Muscle of leg (tissue), 11 donors: ENCODE results near the gene MYO15A. TPM values are rescaled to one million over a fixed set of nuclear protein-coding genes. Genes with fewer than 3 reads are reported as not detected.
A peak's percentile ranks its signal among the peaks of the same experiment; 100 is the strongest.

Experiments
- DNase-seq: peaks from one replicate; pipeline ENCODE4 v3.0.0; 2013
- H3K27ac ChIP-seq: one replicate; pipeline ENCODE4 v1.5.1; 2013; ENCODE audit warnings: mild to moderate bottlenecking, low read length, control low read depth
- H3K27me3 ChIP-seq: one replicate; pipeline ENCODE4 v1.6.1; 2013; ENCODE audit warnings: low read length; ENCODE audit not compliant: control insufficient read depth, insufficient read depth
- H3K36me3 ChIP-seq: one replicate; pipeline ENCODE4 v1.6.1; 2013; ENCODE audit warnings: low read length; ENCODE audit not compliant: control insufficient read depth, insufficient read depth
- H3K4me1 ChIP-seq: one replicate; pipeline ENCODE4 v1.6.1; 2013; ENCODE audit warnings: low read length; ENCODE audit not compliant: control insufficient read depth, insufficient read depth
- H3K4me3 ChIP-seq: one replicate; pipeline ENCODE4 v1.5.1; 2013; ENCODE audit warnings: low read length, control low read depth
- H3K9me3 ChIP-seq: replicated peaks from 2 replicates; pipeline ENCODE4 v1.6.1; 2013; ENCODE audit warnings: low read depth, low read length; ENCODE audit not compliant: control insufficient read depth
- WGBS: methylation state at CpG from one replicate; pipeline ENCODE4 v1.1.5; 2013; ENCODE audit warnings: missing lambda C conversion rate; ENCODE audit not compliant: insufficient coverage; 5-methylcytosine and 5-hydroxymethylcytosine counted together
- polyA plus RNA-seq, 8 donors: library from polyadenylated mRNA; unstranded; fragments of 120-200 nt; gene quantifications; one replicate each; pipeline versions ENCODE4 v1.2.1 to v1.2.3, GENCODE V29; 2013; ENCODE audit warnings: inconsistent platforms in 1 of 8, low replicate concordance in 1 of 8; ENCODE audit not compliant: insufficient read length in 8 of 8, insufficient read depth in 1 of 8
- total RNA-seq: library from RNA; stranded (reverse); fragments of 120-200 nt; gene quantifications from one replicate; pipeline ENCODE4 v1.2.4, GENCODE V29; 2013

Gene MYO15A
- total and polyA plus RNA-seq, 9 donors = 0.58 to 1.8 (median 1.2) TPM

GRCh38 chr17:18124345-18125126 lies 16.0 kb downstream of the MYO15A start:
- no peaks in the 10 kb centered on the region for H3K36me3 ChIP-seq
- H3K9me3 ChIP-seq = peaks cover 6% of the 10 kb centered on the region
- H3K4me3 ChIP-seq = no peak overlapping the region
- peaks cover 2% of the 10 kb centered on the region for H3K27me3 ChIP-seq
- peaks cover 25% of the 10 kb centered on the region for H3K4me1 ChIP-seq
- no peak overlapping the region for H3K27ac ChIP-seq
- no CpG with 5 or more reads among the region's 11 CpGs for WGBS
- no peak for DNase-seq

- H3K27me3 ChIP-seq = peaks cover 2% of the 10 kb centered on the region
- 70% methylated on average over 4 of the region's 4 CpGs for WGBS
- no peak overlapping the region for H3K4me3 ChIP-seq
- no peaks in the 10 kb centered on the region for H3K36me3 ChIP-seq
- no peak for DNase-seq
- H3K27ac ChIP-seq = no peak overlapping the region
- peaks cover 5% of the 10 kb centered on the region for H3K4me1 ChIP-seq
- H3K9me3 ChIP-seq = no peaks in the 10 kb centered on the region
These were observed 20.5 kb downstream of the MYO15A start for GRCh38 chr17:18129041-18129502.

- Histone ChIP-seq H3K9me3 (no peaks in the 10 kb centered on the region), H3K27ac (no peak overlapping the region), H3K4me3 (no peak overlapping the region), H3K36me3 (no peaks in the 10 kb centered on the region), H3K4me1 (no peaks in the 10 kb centered on the region), H3K27me3 (no peaks in the 10 kb centered on the region)
- no peak for DNase-seq
- WGBS = 73% methylated on average over 3 of the region's 5 CpGs
These were observed 24.2 kb downstream of the MYO15A start for GRCh38 chr17:18132711-18133110.

- no peaks in the 10 kb centered on the region for H3K27me3 ChIP-seq
- WGBS = 75% methylated on average over 19 of the region's 19 CpGs
- H3K4me1 ChIP-seq = peaks cover 6% of the 10 kb centered on the region
- no peak overlapping the region for H3K4me3 ChIP-seq
- no peaks in the 10 kb centered on the region for H3K9me3 ChIP-seq
- H3K36me3 ChIP-seq = no peaks in the 10 kb centered on the region
- H3K27ac ChIP-seq = no peak overlapping the region
- no peak for DNase-seq
These were observed 27.8 kb downstream of the MYO15A start for GRCh38 chr17:18136357-18136756.

- Histone ChIP-seq H3K4me3 (no peak overlapping the region), H3K27ac (no peak overlapping the region), H3K9me3 (no peaks in the 10 kb centered on the region), H3K36me3 (no peaks in the 10 kb centered on the region), H3K4me1 (peaks cover 6% of the 10 kb centered on the region), H3K27me3 (no peaks in the 10 kb centered on the region)
- DNase-seq = no peak
- 68% methylated on average over 6 of the region's 8 CpGs for WGBS
These were observed 29.7 kb downstream of the MYO15A start for GRCh38 chr17:18138065-18138749.

- Histone ChIP-seq H3K9me3 (no peaks in the 10 kb centered on the region), H3K4me3 (no peak overlapping the region), H3K4me1 (peaks cover 6% of the 10 kb centered on the region), H3K36me3 (no peaks in the 10 kb centered on the region), H3K27me3 (no peaks in the 10 kb centered on the region), H3K27ac (no peak overlapping the region)
- DNase-seq = no peak
- WGBS = no CpG with 5 or more reads among the region's 2 CpGs
These were observed 30.5 kb downstream of the MYO15A start for GRCh38 chr17:18139092-18139491.

GRCh38 chr17:18139498-18139897 lies 30.9 kb downstream of the MYO15A start:
- Histone ChIP-seq H3K4me1 (peaks cover 6% of the 10 kb centered on the region), H3K9me3 (no peaks in the 10 kb centered on the region), H3K27ac (no peak overlapping the region), H3K27me3 (no peaks in the 10 kb centered on the region), H3K4me3 (no peak overlapping the region), H3K36me3 (no peaks in the 10 kb centered on the region)
- 67% methylated on average over 13 of the region's 14 CpGs for WGBS
- no peak for DNase-seq

- no peak overlapping the region for H3K27ac ChIP-seq
- no peak for DNase-seq
- H3K36me3 ChIP-seq = no peaks in the 10 kb centered on the region
- no peak overlapping the region for H3K4me3 ChIP-seq
- no peaks in the 10 kb centered on the region for H3K9me3 ChIP-seq
- H3K4me1 ChIP-seq = peaks cover 6% of the 10 kb centered on the region
- 55% methylated on average over 1 of the region's 3 CpGs for whole genome bisulfite sequencing
- no peaks in the 10 kb centered on the region for H3K27me3 ChIP-seq
These were observed 31.4 kb downstream of the MYO15A start for GRCh38 chr17:18139949-18140348.

GRCh38 chr17:18140648-18141047 lies 32.1 kb downstream of the MYO15A start:
- Histone ChIP-seq H3K27me3 (no peaks in the 10 kb centered on the region), H3K27ac (no peak overlapping the region), H3K36me3 (no peaks in the 10 kb centered on the region), H3K9me3 (no peaks in the 10 kb centered on the region), H3K4me1 (peaks cover 6% of the 10 kb centered on the region), H3K4me3 (no peak overlapping the region)
- no peak for DNase-seq
- WGBS = 80% methylated on average over 1 of the region's 3 CpGs

GRCh38 chr17:18141210-18141803 lies 32.8 kb downstream of the MYO15A start:
- Histone ChIP-seq H3K27ac (no peak overlapping the region), H3K4me3 (no peak overlapping the region), H3K4me1 (peaks cover 6% of the 10 kb centered on the region), H3K27me3 (no peaks in the 10 kb centered on the region), H3K9me3 (no peaks in the 10 kb centered on the region), H3K36me3 (no peaks in the 10 kb centered on the region)
- WGBS = 51% methylated on average over 5 of the region's 9 CpGs
- DNase-seq = peak; percentile 70
